ENCODE measurements around the gene DCAF11. TPM values are rescaled to one million over a fixed set of nuclear protein-coding genes. Genes with fewer than 3 reads are reported as not detected.

DCAF11 gene
- total RNA-seq, 1 experiment from 2014 or later, result 68.2 TPM

DNA sequence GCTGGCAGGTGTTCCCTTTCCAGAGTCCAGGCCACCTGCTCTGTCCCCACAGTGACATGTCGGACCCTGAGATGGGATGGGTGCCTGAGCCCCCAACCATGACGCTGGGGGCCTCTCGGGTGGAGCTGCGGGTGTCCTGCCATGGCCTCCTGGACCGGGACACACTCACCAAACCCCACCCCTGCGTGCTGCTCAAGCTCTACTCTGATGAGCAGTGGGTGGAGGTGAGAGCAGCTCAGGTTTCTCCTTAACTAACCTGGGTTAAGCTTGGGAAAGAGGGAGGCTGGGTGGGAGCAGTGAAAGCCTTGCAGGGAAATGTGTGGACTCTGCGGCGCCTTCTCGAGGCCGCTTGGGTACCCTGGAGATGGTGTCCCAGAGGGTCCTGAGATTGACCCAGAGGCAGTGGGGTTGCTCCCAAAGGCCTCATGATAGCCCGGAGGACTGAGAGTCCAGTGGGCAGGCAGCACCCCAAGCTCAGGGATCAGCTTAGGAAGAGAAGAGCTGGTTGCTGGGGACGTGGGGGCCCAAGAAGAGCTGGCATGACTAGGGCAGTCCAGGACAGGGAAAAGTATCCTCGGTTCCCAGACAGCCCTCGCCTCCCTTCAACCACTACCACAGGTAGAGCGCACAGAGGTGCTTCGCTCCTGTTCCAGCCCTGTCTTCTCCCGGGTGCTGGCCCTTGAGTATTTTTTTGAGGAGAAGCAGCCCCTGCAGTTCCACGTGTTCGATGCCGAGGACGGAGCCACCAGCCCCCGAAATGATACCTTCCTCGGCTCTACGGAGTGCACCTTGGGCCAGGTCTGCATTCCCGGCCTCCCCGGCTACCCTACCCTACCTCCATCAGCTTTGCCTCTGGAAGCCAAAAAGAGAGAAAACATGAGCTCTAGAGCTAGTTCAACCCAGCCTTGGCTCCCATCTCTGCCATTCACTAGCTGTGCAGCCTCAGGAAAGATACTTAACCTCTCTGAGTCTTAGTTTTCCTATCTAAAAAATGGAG, 41.4 kb upstream of the DCAF11 start:
- Histone ChIP-seq H4K20me1 (ENCODE audit: low read length) (no peaks in the 10 kb centered on the region), H3K9ac (ENCODE audit: low read length) (no peak overlapping the region), H3K9me2 (replicated peaks; ENCODE audit: low read length) (no peaks in the 10 kb centered on the region), H3K27me3 (ENCODE audit: low read length) (peaks cover 14% of the 10 kb centered on the region; the same call in 1 of the 2 replicates), H3K4me3 (ENCODE audit: low read length) (no peak overlapping the region), H3K27ac (ENCODE audit: low read length) (no peak overlapping the region), H3K36me3 (ENCODE audit: low read depth, low read length) (no peaks in the 10 kb centered on the region), H3K4me2 (ENCODE audit: low read length) (no peak overlapping the region), H2AFZ (ENCODE audit: low read length) (no peak overlapping the region), H3K79me2 (ENCODE audit: low read length) (no peaks in the 10 kb centered on the region), H3F3A (ENCODE audit: low read length, unreplicated experiment) (no peaks in the 10 kb centered on the region), H3K9me3 (ENCODE audit: low read length) (no peaks in the 10 kb centered on the region), H3K4me1 (ENCODE audit: insufficient read depth, low read length) (no peaks in the 10 kb centered on the region)
- no TSS peak for BruUV-seq (replicated peaks)
- ATAC-seq (no peak), DNase-seq (no peak)
- intact Hi-C loops (cut with micrococcal nuclease), result no loop called here
- TF ChIP-seq EZH2phosphoT487 (IDR thresholded peaks at IDR 0.05; ENCODE audit: borderline replicate concordance, low read length) (no peak), EZH2 (IDR thresholded peaks at IDR 0.05; ENCODE audit: low read length, unreplicated experiment) (no peak)
- TF ChIP-seq, protein P1, sequence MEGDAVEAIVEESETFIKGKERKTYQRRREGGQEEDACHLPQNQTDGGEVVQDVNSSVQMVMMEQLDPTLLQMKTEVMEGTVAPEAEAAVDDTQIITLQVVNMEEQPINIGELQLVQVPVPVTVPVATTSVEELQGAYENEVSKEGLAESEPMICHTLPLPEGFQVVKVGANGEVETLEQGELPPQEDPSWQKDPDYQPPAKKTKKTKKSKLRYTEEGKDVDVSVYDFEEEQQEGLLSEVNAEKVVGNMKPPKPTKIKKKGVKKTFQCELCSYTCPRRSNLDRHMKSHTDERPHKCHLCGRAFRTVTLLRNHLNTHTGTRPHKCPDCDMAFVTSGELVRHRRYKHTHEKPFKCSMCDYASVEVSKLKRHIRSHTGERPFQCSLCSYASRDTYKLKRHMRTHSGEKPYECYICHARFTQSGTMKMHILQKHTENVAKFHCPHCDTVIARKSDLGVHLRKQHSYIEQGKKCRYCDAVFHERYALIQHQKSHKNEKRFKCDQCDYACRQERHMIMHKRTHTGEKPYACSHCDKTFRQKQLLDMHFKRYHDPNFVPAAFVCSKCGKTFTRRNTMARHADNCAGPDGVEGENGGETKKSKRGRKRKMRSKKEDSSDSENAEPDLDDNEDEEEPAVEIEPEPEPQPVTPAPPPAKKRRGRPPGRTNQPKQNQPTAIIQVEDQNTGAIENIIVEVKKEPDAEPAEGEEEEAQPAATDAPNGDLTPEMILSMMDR (conservative IDR thresholded peaks at IDR 0.05; ENCODE audit: low read depth, low read length), result no peak
- CTCF ChIA-PET, result interaction anchor here (0.5 kb wide), 1 partner anchor 867 kb away, joined by 4 read pairs; no protein-coding TSS in a partner anchor
- POLR2A ChIA-PET (ENCODE audit: unreplicated experiment), result no interaction called here

DNA sequence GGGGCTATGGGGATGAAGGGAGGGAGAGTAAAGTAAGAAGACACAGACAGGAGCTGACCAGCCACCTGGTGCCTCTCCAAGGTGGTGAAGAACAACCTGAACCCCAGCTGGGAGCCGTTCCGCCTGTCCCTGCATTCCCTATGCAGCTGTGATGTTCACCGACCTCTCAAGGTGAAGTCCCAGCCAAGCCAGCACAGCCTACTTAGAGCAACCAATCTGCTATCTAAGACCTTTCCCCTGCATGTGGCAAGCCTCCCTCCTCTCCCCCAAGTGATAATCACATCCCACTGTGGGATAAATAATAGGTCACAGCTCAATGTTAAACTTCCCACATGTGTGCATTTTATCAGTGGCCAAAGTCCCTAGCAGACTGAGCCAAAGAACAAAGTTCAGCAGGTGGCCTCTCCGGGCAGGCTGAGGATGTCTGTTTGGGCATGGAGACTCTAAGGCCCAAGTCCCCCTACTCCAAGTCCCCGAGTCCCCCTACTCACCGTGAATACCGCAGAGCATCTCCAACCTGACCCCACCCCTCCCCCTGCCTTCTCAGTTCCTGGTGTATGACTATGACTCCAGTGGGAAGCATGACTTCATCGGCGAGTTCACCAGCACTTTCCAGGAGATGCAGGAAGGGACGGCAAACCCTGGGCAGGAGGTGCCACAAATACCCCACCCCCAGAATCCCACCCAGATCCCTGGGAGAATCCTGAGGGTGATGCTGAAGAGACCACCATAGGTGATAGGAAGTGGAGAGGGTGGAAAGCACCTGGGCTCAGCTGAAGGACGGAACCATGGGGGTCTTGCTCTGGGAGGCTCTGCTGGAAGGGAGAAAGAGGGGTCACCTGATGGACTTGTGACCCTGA, 39.7 kb upstream of the DCAF11 start:
- Histone ChIP-seq H3K36me3 (ENCODE audit: low read depth, low read length) (no peaks in the 10 kb centered on the region), H2AFZ (ENCODE audit: low read length) (no peak overlapping the region), H3K4me1 (ENCODE audit: insufficient read depth, low read length) (no peaks in the 10 kb centered on the region), H3F3A (ENCODE audit: low read length, unreplicated experiment) (no peaks in the 10 kb centered on the region), H3K9me2 (replicated peaks; ENCODE audit: low read length) (no peaks in the 10 kb centered on the region), H3K9me3 (ENCODE audit: low read length) (no peaks in the 10 kb centered on the region), H3K4me3 (ENCODE audit: low read length) (no peak overlapping the region), H3K4me2 (ENCODE audit: low read length) (no peak overlapping the region), H3K27me3 (ENCODE audit: low read length) (0 out of 2 replicates have a peak, but pooled peaks cover 5% of the 10 kb centered on the region), H3K9ac (ENCODE audit: low read length) (no peak overlapping the region), H4K20me1 (ENCODE audit: low read length) (no peaks in the 10 kb centered on the region), H3K79me2 (ENCODE audit: low read length) (no peaks in the 10 kb centered on the region), H3K27ac (ENCODE audit: low read length) (no peak overlapping the region)
- ChIA-PET CTCF (no interaction called here), POLR2A (ENCODE audit: unreplicated experiment) (no interaction called here)
- no peak for DNase-seq
- no TSS peak for BruUV-seq (replicated peaks)
- ATAC-seq, result no peak
- intact Hi-C loops (cut with micrococcal nuclease), result no loop called here
- no peak for TF ChIP-seq EZH2phosphoT487 (IDR thresholded peaks at IDR 0.05; ENCODE audit: borderline replicate concordance, low read length)
- TF ChIP-seq, protein P1 (conservative IDR thresholded peaks at IDR 0.05; ENCODE audit: low read depth, low read length), result no peak
- no peak for TF ChIP-seq EZH2 (IDR thresholded peaks at IDR 0.05; ENCODE audit: low read length, unreplicated experiment)
